Keratinocyte (primary cell): Measurements from ENCODE around the gene TK2. TPM values are rescaled to one million over a fixed set of nuclear protein-coding genes. Genes with fewer than 3 reads are reported as not detected.
"Not testable (repeated sequence)": the region's sequence is repeated elsewhere in the genome, so short reads cannot be mapped to it uniquely, and the experiment has no call there.

Experiments used
- DNase-seq: peaks from one replicate; pipeline ENCODE4 v3.0.0-alpha.2; 2011; ENCODE audit warnings: low read depth, missing footprints, low spot score
- FAIRE-seq: peaks from 2 replicates; lab custom pipeline; 2011; peaks lifted over from hg19 to GRCh38; lab: Jason Lieb, UNC
- H2AFZ ChIP-seq: 2 replicates; pipeline ENCODE4 v1.6.0; 2012; ENCODE audit warnings: low read length, control low read depth, inconsistent platforms; ENCODE audit not compliant: control insufficient read depth
- H3K27ac ChIP-seq: 2 replicates; pipeline ENCODE4 v1.5.1; 2011; ENCODE audit warnings: low read length; ENCODE audit not compliant: control insufficient read depth, insufficient read depth
- H3K27me3 ChIP-seq: 3 replicates; pipeline ENCODE4 v1.6.0; 2011; ENCODE audit warnings: low read length; ENCODE audit not compliant: control insufficient read depth, insufficient read depth; ENCODE audit errors: extremely low read depth
- H3K36me3 ChIP-seq, 2 experiments: 2 replicates in 1 of 2; 3 replicates in 1 of 2; pipeline ENCODE4 v1.5.1; 2011; ENCODE audit warnings: low read length in 2 of 2, mild to moderate bottlenecking in 1 of 2; ENCODE audit not compliant: control insufficient read depth in 2 of 2, insufficient read depth in 2 of 2; ENCODE audit errors: extremely low read depth in 1 of 2
- H3K4me1 ChIP-seq: 3 replicates; pipeline ENCODE4 v1.5.1; 2011; ENCODE audit warnings: low read length; ENCODE audit not compliant: control insufficient read depth, insufficient read depth; ENCODE audit errors: extremely low read depth
- H3K4me2 ChIP-seq: 3 replicates; pipeline ENCODE4 v1.6.0; 2011; ENCODE audit warnings: low read depth, low read length; ENCODE audit not compliant: control insufficient read depth, insufficient read depth; ENCODE audit errors: extremely low read depth
- H3K4me3 ChIP-seq, 3 experiments: fragments of 200-600 bp in 1 of 3; sonication (generic) in 1 of 3; 2 replicates in 2 of 3; 3 replicates in 1 of 3; pipeline ENCODE4 v1.5.1; 2011 to 2016; ENCODE audit warnings: low read length in 3 of 3, mild to moderate bottlenecking in 3 of 3, control low read depth in 2 of 3, inconsistent platforms in 1 of 3, low read depth in 1 of 3, mixed read lengths in 1 of 3, mixed run types in 1 of 3, moderate library complexity in 1 of 3; ENCODE audit not compliant: control insufficient read depth in 2 of 3, insufficient read depth in 2 of 3; ENCODE audit errors: extremely low read depth in 1 of 3
- H3K79me2 ChIP-seq: 2 replicates; pipeline ENCODE4 v1.6.0; 2012; ENCODE audit warnings: low read length; ENCODE audit not compliant: control insufficient read depth, insufficient read depth
- H3K9ac ChIP-seq: 3 replicates; pipeline ENCODE4 v1.6.0; 2011; ENCODE audit warnings: low read length; ENCODE audit not compliant: control insufficient read depth, insufficient read depth; ENCODE audit errors: extremely low read depth
- H3K9me1 ChIP-seq: 3 replicates; pipeline ENCODE4 v1.6.0; 2011; ENCODE audit warnings: low read length; ENCODE audit not compliant: control insufficient read depth, insufficient read depth; ENCODE audit errors: extremely low read depth
- H3K9me3 ChIP-seq: 2 replicates; pipeline ENCODE4 v1.5.1; 2012; ENCODE audit warnings: low read depth, low read length; ENCODE audit not compliant: control insufficient read depth
- H4K20me1 ChIP-seq: 3 replicates; pipeline ENCODE4 v1.6.0; 2011; ENCODE audit warnings: low read length; ENCODE audit not compliant: control insufficient read depth, insufficient read depth; ENCODE audit errors: extremely low read depth
- CTCF ChIP-seq, 3 experiments: IDR thresholded peaks in 1 of 3; conservative IDR thresholded peaks in 1 of 3; optimal IDR thresholded peaks in 1 of 3; 2 replicates in 2 of 3; 3 replicates in 1 of 3; pipeline versions ENCODE3 to v1.5.1; 2011; ENCODE audit warnings: low read length in 3 of 3, mild to moderate bottlenecking in 3 of 3, moderate library complexity in 2 of 3, control low read depth in 1 of 3, inconsistent platforms in 1 of 3; ENCODE audit not compliant: insufficient read depth in 2 of 3; ENCODE audit errors: extremely low read depth in 1 of 3
- EZH2 ChIP-seq: IDR thresholded peaks from one replicate; pipeline ENCODE4 v1.6.1; 2012; ENCODE audit warnings: inconsistent platforms, mild to moderate bottlenecking, low read length, moderate library complexity
- dilution Hi-C: fragments of 300-500 bp; cut with MboI; formaldehyde crosslinking; loops from one replicate; pipeline ENCODE4 v1.7.0; 2020; ENCODE audit warnings: low sequenced_read_pairs; ENCODE audit not compliant: extremely low pct_ligation_motif_present
- polyA plus RNA-seq, 5 experiments: library from polyadenylated mRNA; depleted of rRNA in 3 of 5; stranded (reverse) in 3 of 5; stranded (forward) in 1 of 5; unstranded in 1 of 5; fragments of >200 nt; gene quantifications; 1 replicate in 1 of 5; 2 replicates in 3 of 5; 3 replicates in 1 of 5; pipeline versions ENCODE4 v1.2.1 to v1.2.3, GENCODE V29; 2011 to 2012; ENCODE audit warnings: missing spikeins in 2 of 5, low read depth in 1 of 5, low replicate concordance in 1 of 5

Gene TK2
- polyA plus RNA-seq, 1 donor (not counting 4 experiments of a cell fraction or from before 2014, with no cell fraction given): 19.7 TPM

GRCh38 chr16:66596986-66597848, 47.3 kb upstream of the TK2 start:
- no peak for FAIRE-seq
- Histone ChIP-seq H3K9me3 (peaks cover 2% of the 10 kb centered on the region), H3K27ac (no peak overlapping the region), H3K4me1 (no peaks in the 10 kb centered on the region), H4K20me1 (no peaks in the 10 kb centered on the region), H3K27me3 (no peaks in the 10 kb centered on the region), H3K4me2 (no peak overlapping the region), H2AFZ (no peak overlapping the region), H3K9me1 (no peaks in the 10 kb centered on the region), H3K79me2 (no peaks in the 10 kb centered on the region), H3K36me3 (no peaks in the 10 kb centered on the region), H3K4me3 (no peak overlapping the region), H3K9ac (no peak overlapping the region)
- dilution Hi-C loops: no loop called here
- TF ChIP-seq EZH2 (no peak), CTCF (optimal IDR thresholded peaks at IDR 0.05 in 1 of 3, IDR thresholded peaks at IDR 0.05 in 1 of 3, conservative IDR thresholded peaks at IDR 0.05 in 1 of 3; ENCODE audit: extremely low read depth in 1 of 3, insufficient read depth in 2 of 3, low read length in 3 of 3) (no peak)
- DNase-seq: no peak

DNA sequence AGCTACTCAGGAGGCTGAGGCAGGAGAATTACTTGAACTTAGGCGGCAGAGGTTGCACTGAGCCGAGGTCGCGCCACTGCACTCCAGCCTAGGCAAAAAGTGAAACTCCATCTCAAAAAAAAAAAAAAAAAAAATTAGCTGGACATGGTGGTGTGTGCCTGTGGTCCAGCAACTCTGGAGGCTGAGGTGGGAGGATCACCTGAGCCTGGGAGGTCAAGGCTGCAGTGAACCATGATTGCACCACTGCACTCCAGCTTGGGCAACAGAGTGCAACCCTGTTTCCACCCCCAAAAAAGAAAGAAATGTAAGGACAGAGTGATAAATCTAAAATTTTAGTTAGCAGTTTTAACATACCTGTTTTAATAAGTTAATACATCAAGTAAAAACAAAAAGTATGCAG, 46.6 kb upstream of the TK2 start:
- H3K4me1 ChIP-seq, DNase-seq, FAIRE-seq, H4K20me1 ChIP-seq, H3K4me3 ChIP-seq, H3K27me3 ChIP-seq, H3K36me3 ChIP-seq, H3K9me1 ChIP-seq, H3K9me3 ChIP-seq, H3K4me2 ChIP-seq, H3K79me2 ChIP-seq, dilution Hi-C loops, H3K27ac ChIP-seq, H3K9ac ChIP-seq, H2AFZ ChIP-seq: not testable (repeated sequence)
